GM12878 (cell line): ENCODE data around the gene MVP. TPM values are rescaled to one million over a fixed set of nuclear protein-coding genes. Genes with fewer than 3 reads are reported as not detected.

ENCODE experiments used
- ATF3 ChIP-seq: IDR thresholded peaks from 2 replicates; pipeline ENCODE4 v1.6.1; 2011; ENCODE audit warnings: low read depth, mild to moderate bottlenecking, low read length, moderate library complexity, borderline replicate concordance; ENCODE audit errors: extremely low read depth
- BCLAF1 ChIP-seq: fragments of 450-650 bp; IDR thresholded peaks from 2 replicates; pipeline ENCODE4 v1.6.1; 2017; ENCODE audit warnings: antibody characterized with exemption, mild to moderate bottlenecking, moderate library complexity
- CBX3 ChIP-seq: fragments of 200-600 bp; sonication (generic); IDR thresholded peaks from 2 replicates; pipeline ENCODE4 v1.6.1; 2016; ENCODE audit warnings: low read depth, borderline replicate concordance
- E2F8 ChIP-seq: fragments of 450-650 bp; IDR thresholded peaks from 2 replicates; pipeline ENCODE4 v1.6.1; 2018; ENCODE audit warnings: mild to moderate bottlenecking, low read depth, moderate library complexity; ENCODE audit not compliant: partially characterized antibody
- EGR1 ChIP-seq, 2 experiments: IDR thresholded peaks; 1 replicate in 1 of 2; 2 replicates in 1 of 2; pipeline ENCODE4 v1.6.1; 2011 to 2012; ENCODE audit warnings: low read depth in 2 of 2, low read length in 2 of 2, borderline replicate concordance in 1 of 2, mild to moderate bottlenecking in 1 of 2, moderate library complexity in 1 of 2
- HDGF ChIP-seq: fragments of 450-650 bp; IDR thresholded peaks from 2 replicates; pipeline ENCODE4 v1.6.1; 2016; ENCODE audit warnings: antibody characterized with exemption
- KLF5 ChIP-seq: fragments of 450-650 bp; IDR thresholded peaks from 2 replicates; pipeline ENCODE4 v1.6.1; 2014; ENCODE audit warnings: mild to moderate bottlenecking; ENCODE audit not compliant: partially characterized antibody
- MTA2 ChIP-seq: fragments of 450-650 bp; IDR thresholded peaks from 2 replicates; pipeline ENCODE4 v1.6.1; 2016; ENCODE audit warnings: low read depth, mild to moderate bottlenecking, moderate library complexity
- PKNOX1 ChIP-seq: fragments of 450-650 bp; IDR thresholded peaks from 2 replicates; pipeline ENCODE4 v1.6.1; 2016; ENCODE audit warnings: mild to moderate bottlenecking
- PML ChIP-seq: IDR thresholded peaks from 2 replicates; pipeline ENCODE4 v1.6.1; 2012; ENCODE audit warnings: low read length, inconsistent platforms
- POU2F2 ChIP-seq: IDR thresholded peaks from 3 replicates; pipeline ENCODE4 v1.6.1; 2011; ENCODE audit warnings: low read depth, mild to moderate bottlenecking, low read length, borderline replicate concordance
- REST ChIP-seq: IDR thresholded peaks from 2 replicates; pipeline ENCODE4 v1.6.1; 2012; ENCODE audit warnings: mild to moderate bottlenecking, low read depth, low read length
- SKIL ChIP-seq: fragments of 450-650 bp; IDR thresholded peaks from 2 replicates; pipeline ENCODE4 v1.6.1; 2017; ENCODE audit warnings: mild to moderate bottlenecking, low read depth, inconsistent platforms; ENCODE audit not compliant: poor library complexity, severe bottlenecking
- SP1 ChIP-seq: IDR thresholded peaks from one replicate; pipeline ENCODE4 v1.6.1; 2011; ENCODE audit warnings: low read depth, low read length
- TCF7 ChIP-seq: IDR thresholded peaks from 2 replicates; pipeline ENCODE4 v1.6.1; 2014; ENCODE audit warnings: antibody characterized with exemption, borderline replicate concordance
- ZNF207 ChIP-seq: fragments of 450-650 bp; IDR thresholded peaks from 2 replicates; pipeline ENCODE4 v1.6.1; 2014; ENCODE audit warnings: antibody characterized with exemption, mild to moderate bottlenecking, borderline replicate concordance
- polyA plus RNA-seq, 11 experiments: library from polyadenylated mRNA; depleted of rRNA in 4 of 11; unstranded in 6 of 11; stranded (reverse) in 5 of 11; fragments of >200 nt; fragmentation: Nextera tagmentation in 4 of 11; fragmentation: Illumina TruSeq in 1 of 11; extraction: Ambion mirVana in 4 of 11; extraction: Trizol in 1 of 11; gene quantifications; 1 replicate in 1 of 11; 2 replicates in 10 of 11; pipeline versions ENCODE4 v1.2.1 to v1.2.3, GENCODE V29; 2011 to 2016; ENCODE audit warnings: inconsistent platforms in 2 of 11, missing spikeins in 2 of 11, low read depth in 1 of 11
- total RNA-seq, 4 experiments: library from RNA; depleted of rRNA in 3 of 4; stranded (reverse); fragments of >200 nt in 3 of 4; fragmentation: Illumina TruSeq in 1 of 4; extraction: Trizol in 1 of 4; gene quantifications; 2 replicates each; pipeline versions ENCODE4 v1.2.1 to v1.2.3, GENCODE V29; 2013 to 2021

Gene MVP
- total and polyA plus RNA-seq, 10 of the 15 experiments (the other 5 are each of a cell fraction or from before 2014, with no cell fraction given), result 0.98 to 74.2 (median 54.7) TPM

GRCh38 chr16:29816694-29817441 is 3.4 kb upstream of the MVP start (continued):
- TF ChIP-seq ZNF207 (no peak), EGR1 (IDR thresholded peaks at IDR 0.05; ENCODE audit: borderline replicate concordance in 1 of 2, low read depth in 2 of 2, low read length in 2 of 2) (peak in 1 of 2 experiments; percentile 9; a peak in 1 of 3 replicates), HDGF (no peak), TCF7 (no peak), CBX3 (no peak), SKIL (no peak), BCLAF1 (no peak), MTA2 (no peak), E2F8 (no peak), REST (no peak), PKNOX1 (peak; percentile 38; the same call in 1 of the 2 replicates), SP1 (no peak), PML (no peak), POU2F2 (no peak), ATF3 (no peak), KLF5 (peak; percentile 1)
